ENCODE data around the gene NUP37. TPM values are rescaled to one million over a fixed set of nuclear protein-coding genes. Genes with fewer than 3 reads are reported as not detected.

Gene NUP37
- total RNA-seq, 2 experiments from 2014 or later: 32.9 to 72.8 TPM

DNA sequence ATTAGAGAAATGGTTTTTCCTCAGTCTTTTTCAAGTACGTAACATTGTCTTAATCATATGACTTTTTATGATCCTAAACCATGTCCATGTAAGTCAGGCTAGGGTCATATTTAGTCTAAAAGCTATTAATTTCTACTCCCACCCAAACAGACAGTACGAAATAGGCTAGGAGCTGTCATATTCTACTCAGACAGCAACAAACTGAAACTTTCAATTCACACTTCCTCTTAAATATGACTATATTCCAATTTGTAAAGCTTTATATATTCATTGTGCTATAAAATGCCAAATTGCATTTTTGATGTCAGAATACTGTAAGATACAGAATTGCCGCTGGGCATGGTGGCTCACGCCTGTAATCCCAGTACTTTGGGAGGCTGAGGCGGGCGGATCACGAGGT is 3.5 kb downstream of the NUP37 start:
- Histone ChIP-seq H3K79me2 (ENCODE audit: insufficient read depth, low read depth, low read length) (peaks cover 24% of the 10 kb centered on the region), H2AFZ (ENCODE audit: low read length) (no peak overlapping the region), H3K27ac (ENCODE audit: low read depth, low read length, poor library complexity, severe bottlenecking) (no peak overlapping the region), H3K36me3 (ENCODE audit: insufficient read depth, low read length) (peaks cover 58% of the 10 kb centered on the region), H3K9me3 (ENCODE audit: low read length) (no peaks in the 10 kb centered on the region), H3K4me2 (ENCODE audit: low read length) (no peak overlapping the region), H3K4me3 (ENCODE audit: low read depth, low read length, poor library complexity, severe bottlenecking) (no peak overlapping the region), H3K9me2 (ENCODE audit: insufficient read depth, low read length) (no peaks in the 10 kb centered on the region), H3K4me1 (ENCODE audit: insufficient read depth, low read length, poor library complexity, severe bottlenecking) (peaks cover 13% of the 10 kb centered on the region), H4K20me1 (ENCODE audit: insufficient read depth, low read length) (no peaks in the 10 kb centered on the region)
- intact Hi-C loops (cut with micrococcal nuclease; ENCODE audit: unreplicated experiment): no loop called here
- DNase-seq (ENCODE audit: low spot score): no peak
- no TSS peak for BruUV-seq (replicated peaks)
- POLR2A ChIA-PET: interaction anchor here (0.9 to 1.1 kb wide), 2 partner anchors 18 to 61 kb away, joined by 4 read pairs; no protein-coding TSS in a partner anchor
- no peak for TF ChIP-seq EZH2phosphoT487 (IDR thresholded peaks at IDR 0.05; ENCODE audit: borderline replicate concordance, low read depth, low read length)
- TF ChIP-seq, protein P1, sequence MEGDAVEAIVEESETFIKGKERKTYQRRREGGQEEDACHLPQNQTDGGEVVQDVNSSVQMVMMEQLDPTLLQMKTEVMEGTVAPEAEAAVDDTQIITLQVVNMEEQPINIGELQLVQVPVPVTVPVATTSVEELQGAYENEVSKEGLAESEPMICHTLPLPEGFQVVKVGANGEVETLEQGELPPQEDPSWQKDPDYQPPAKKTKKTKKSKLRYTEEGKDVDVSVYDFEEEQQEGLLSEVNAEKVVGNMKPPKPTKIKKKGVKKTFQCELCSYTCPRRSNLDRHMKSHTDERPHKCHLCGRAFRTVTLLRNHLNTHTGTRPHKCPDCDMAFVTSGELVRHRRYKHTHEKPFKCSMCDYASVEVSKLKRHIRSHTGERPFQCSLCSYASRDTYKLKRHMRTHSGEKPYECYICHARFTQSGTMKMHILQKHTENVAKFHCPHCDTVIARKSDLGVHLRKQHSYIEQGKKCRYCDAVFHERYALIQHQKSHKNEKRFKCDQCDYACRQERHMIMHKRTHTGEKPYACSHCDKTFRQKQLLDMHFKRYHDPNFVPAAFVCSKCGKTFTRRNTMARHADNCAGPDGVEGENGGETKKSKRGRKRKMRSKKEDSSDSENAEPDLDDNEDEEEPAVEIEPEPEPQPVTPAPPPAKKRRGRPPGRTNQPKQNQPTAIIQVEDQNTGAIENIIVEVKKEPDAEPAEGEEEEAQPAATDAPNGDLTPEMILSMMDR (conservative IDR thresholded peaks at IDR 0.05; ENCODE audit: low read length): no peak
- CTCF ChIA-PET (ENCODE audit: unreplicated experiment): no interaction called here

DNA sequence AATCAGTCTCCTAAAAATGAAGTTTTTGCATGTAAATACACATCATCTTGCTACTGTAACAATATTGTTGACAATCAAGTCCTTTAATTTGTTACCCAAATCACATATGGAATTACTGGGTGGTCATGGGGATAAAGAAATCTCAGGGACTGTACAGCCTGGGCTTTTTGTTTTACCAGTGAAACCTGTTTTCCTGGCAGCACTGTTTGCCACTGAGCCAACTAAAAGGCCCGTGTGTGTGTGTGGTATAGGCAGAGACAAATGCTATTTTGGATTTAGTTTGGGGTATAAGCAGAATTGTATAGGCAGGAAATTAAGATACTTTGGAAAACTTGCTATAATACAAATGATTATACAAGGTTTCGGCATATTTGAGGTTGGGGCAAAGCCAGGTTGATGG is 5.7 kb downstream of the NUP37 start:
- no peak overlapping the region for H2AFZ ChIP-seq (ENCODE audit: low read length)
- CTCF ChIA-PET (ENCODE audit: unreplicated experiment): no interaction called here

DNA sequence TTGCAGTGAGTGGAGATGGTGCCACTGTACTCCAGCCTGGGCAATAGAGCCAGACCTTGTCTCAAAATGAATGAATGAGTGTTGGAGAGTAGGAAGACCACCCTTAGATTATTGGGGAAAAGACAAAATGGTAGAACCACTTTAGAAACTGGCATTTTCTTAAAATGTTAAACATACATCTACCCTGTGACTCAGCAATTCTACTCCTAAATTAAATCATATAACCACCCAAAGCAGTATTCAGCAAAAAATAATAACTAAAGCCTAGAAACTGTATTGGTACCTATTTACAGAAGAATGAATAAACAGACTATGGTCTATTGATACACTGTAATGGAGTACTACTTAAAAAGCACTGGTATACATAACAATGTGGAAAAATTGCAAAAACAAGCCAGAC is 9.1 kb downstream of the NUP37 start:
- Histone ChIP-seq H3K27ac (ENCODE audit: low read depth, low read length, poor library complexity, severe bottlenecking) (no peak overlapping the region), H3K36me3 (ENCODE audit: insufficient read depth, low read length) (peaks cover 85% of the 10 kb centered on the region), H4K20me1 (ENCODE audit: insufficient read depth, low read length) (no peaks in the 10 kb centered on the region), H3K9me2 (ENCODE audit: insufficient read depth, low read length) (no peaks in the 10 kb centered on the region), H3K9me3 (ENCODE audit: low read length) (peaks cover 18% of the 10 kb centered on the region; the same call in 1 of the 2 replicates), H3K4me3 (ENCODE audit: low read depth, low read length, poor library complexity, severe bottlenecking) (no peak overlapping the region), H3K4me2 (ENCODE audit: low read length) (no peak overlapping the region), H3K4me1 (ENCODE audit: insufficient read depth, low read length, poor library complexity, severe bottlenecking) (no peaks in the 10 kb centered on the region), H3K79me2 (ENCODE audit: insufficient read depth, low read depth, low read length) (no peaks in the 10 kb centered on the region), H2AFZ (ENCODE audit: low read length) (no peak overlapping the region)
- CTCF ChIA-PET (ENCODE audit: unreplicated experiment): no interaction called here
- DNase-seq (ENCODE audit: low spot score): no peak
- intact Hi-C loops (cut with micrococcal nuclease; ENCODE audit: unreplicated experiment): no loop called here
- TF ChIP-seq, protein P1 (conservative IDR thresholded peaks at IDR 0.05; ENCODE audit: low read length): no peak
- TF ChIP-seq EZH2phosphoT487 (IDR thresholded peaks at IDR 0.05; ENCODE audit: borderline replicate concordance, low read depth, low read length): no peak
- POLR2A ChIA-PET: no interaction called here
- no TSS peak for BruUV-seq (replicated peaks)

More for the DNA sequence above, 5.7 kb downstream of the NUP37 start:
- Histone ChIP-seq H3K27ac (ENCODE audit: low read depth, low read length, poor library complexity, severe bottlenecking) (no peak overlapping the region), H3K9me2 (ENCODE audit: insufficient read depth, low read length) (no peaks in the 10 kb centered on the region), H3K79me2 (ENCODE audit: insufficient read depth, low read depth, low read length) (peaks cover 8% of the 10 kb centered on the region; the same call in 1 of the 2 replicates), H3K4me1 (ENCODE audit: insufficient read depth, low read length, poor library complexity, severe bottlenecking) (peaks cover 10% of the 10 kb centered on the region), H3K9me3 (ENCODE audit: low read length) (no peaks in the 10 kb centered on the region), H4K20me1 (ENCODE audit: insufficient read depth, low read length) (no peaks in the 10 kb centered on the region), H3K4me2 (ENCODE audit: low read length) (no peak overlapping the region), H3K4me3 (ENCODE audit: low read depth, low read length, poor library complexity, severe bottlenecking) (no peak overlapping the region), H3K36me3 (ENCODE audit: insufficient read depth, low read length) (peaks cover 78% of the 10 kb centered on the region)
- no peak for TF ChIP-seq EZH2phosphoT487 (IDR thresholded peaks at IDR 0.05; ENCODE audit: borderline replicate concordance, low read depth, low read length)
- TF ChIP-seq, protein P1 (conservative IDR thresholded peaks at IDR 0.05; ENCODE audit: low read length): no peak
- BruUV-seq (replicated peaks): no TSS peak
- intact Hi-C loops (cut with micrococcal nuclease; ENCODE audit: unreplicated experiment): no loop called here
- no peak for DNase-seq (ENCODE audit: low spot score)
- POLR2A ChIA-PET: interaction anchor here (1.1 to 2.0 kb wide), 2 partner anchors 8 to 45 kb away, joined by 4 to 8 read pairs; no protein-coding TSS in a partner anchor
